H1 (cell line): Measurements from ENCODE around the gene NOP16.
A peak's percentile ranks its signal among the peaks of the same experiment; 100 is the strongest.

Source experiments
- BACH1 ChIP-seq: IDR thresholded peaks from 2 replicates; pipeline ENCODE4 v1.6.1; 2012; ENCODE audit warnings: low read length, improper control_type of control experiment
- CEBPB ChIP-seq: IDR thresholded peaks from 2 replicates; pipeline ENCODE4 v1.6.1; 2012; ENCODE audit warnings: low read depth, low read length
- CREB1 ChIP-seq: IDR thresholded peaks from 2 replicates; pipeline ENCODE4 v1.6.1; 2012; ENCODE audit warnings: inconsistent platforms
- CTCF ChIP-seq, 3 experiments: IDR thresholded peaks; 1 replicate in 2 of 3; 2 replicates in 1 of 3; pipeline versions ENCODE4 v1.5.1 to v1.6.1; 2011; ENCODE audit warnings: low read length in 3 of 3, mild to moderate bottlenecking in 3 of 3, inconsistent platforms in 2 of 3, low read depth in 1 of 3, moderate library complexity in 1 of 3; ENCODE audit not compliant: insufficient read depth in 1 of 3; ENCODE audit errors: control extremely low read depth in 1 of 3
- EZH2 ChIP-seq: fragments of 200-600 bp; sonication (generic); IDR thresholded peaks from 2 replicates; pipeline ENCODE4 v1.7.1; 2012; ENCODE audit warnings: low read depth, mild to moderate bottlenecking, moderate library complexity, low read length, inconsistent platforms; ENCODE audit not compliant: severe bottlenecking
- FOSL1 ChIP-seq: IDR thresholded peaks from 2 replicates; pipeline ENCODE4 v1.6.1; 2011; ENCODE audit warnings: mild to moderate bottlenecking, low read depth, low read length, moderate library complexity; ENCODE audit not compliant: insufficient read depth
- HDAC2 ChIP-seq, 2 experiments: fragments of 300-600 bp in 1 of 2; sonication (generic) in 1 of 2; IDR thresholded peaks; 2 replicates each; pipeline ENCODE4 v1.6.1; 2011 to 2012; ENCODE audit warnings: low read depth in 2 of 2, low read length in 2 of 2, mild to moderate bottlenecking in 2 of 2, moderate library complexity in 2 of 2, borderline replicate concordance in 1 of 2, inconsistent platforms in 1 of 2
- KDM5A ChIP-seq: fragments of 200-600 bp; IDR thresholded peaks from 2 replicates; pipeline ENCODE4 v1.7.1; 2012; ENCODE audit warnings: mild to moderate bottlenecking, low read length, inconsistent platforms, mixed read lengths
- MAX ChIP-seq: IDR thresholded peaks from 2 replicates; pipeline ENCODE4 v1.6.1; 2012; ENCODE audit warnings: inconsistent platforms
- POLR2A ChIP-seq, 2 experiments: IDR thresholded peaks; 1 replicate in 1 of 2; 2 replicates in 1 of 2; pipeline ENCODE4 v1.6.1; 2011; ENCODE audit warnings: low read depth in 2 of 2, low read length in 2 of 2, mild to moderate bottlenecking in 2 of 2; ENCODE audit errors: control extremely low read depth in 1 of 2
- POLR2AphosphoS5 ChIP-seq: IDR thresholded peaks from 2 replicates; pipeline ENCODE4 v1.6.1; 2011; ENCODE audit warnings: low read depth, low read length
- RXRA ChIP-seq: IDR thresholded peaks from 2 replicates; pipeline ENCODE4 v1.6.1; 2011; ENCODE audit warnings: low read depth, mild to moderate bottlenecking, low read length, moderate library complexity; ENCODE audit not compliant: insufficient read depth
- SIX5 ChIP-seq: IDR thresholded peaks from 2 replicates; pipeline ENCODE4 v1.6.1; 2011; ENCODE audit warnings: mild to moderate bottlenecking, low read depth, low read length
- TBP ChIP-seq: IDR thresholded peaks from 2 replicates; pipeline ENCODE4 v1.6.1; 2011; ENCODE audit warnings: low read depth, low read length, improper control_type of control experiment

- TF ChIP-seq CTCF (IDR thresholded peaks at IDR 0.05; ENCODE audit: control extremely low read depth in 1 of 3, insufficient read depth in 1 of 3, low read depth in 1 of 3, low read length in 3 of 3): no peak
- peak; percentile 88 for TF ChIP-seq POLR2AphosphoS5
- TF ChIP-seq FOSL1: no peak
- TF ChIP-seq EZH2: no peak
- no peak for TF ChIP-seq RXRA
- no peak for TF ChIP-seq CREB1
- TF ChIP-seq BACH1: no peak
- no peak for TF ChIP-seq MAX
- peak; percentile 20 to 85 for TF ChIP-seq POLR2A (IDR thresholded peaks at IDR 0.05; ENCODE audit: control extremely low read depth in 1 of 2, low read depth in 2 of 2, low read length in 2 of 2)
- no peak for TF ChIP-seq KDM5A
- no peak for TF ChIP-seq HDAC2 (IDR thresholded peaks at IDR 0.05; ENCODE audit: borderline replicate concordance in 1 of 2, low read depth in 2 of 2, low read length in 2 of 2)
- TF ChIP-seq TBP: no peak; the same call in 1 of the 2 replicates
- no peak for TF ChIP-seq SIX5
- no peak for TF ChIP-seq CEBPB
These were observed 1.0 kb upstream of the NOP16 start for GRCh38 chr5:176389135-176390123.
